GM18858 (cell line): ENCODE measurements around the gene DNAH3.
"Not testable (repeated sequence)": the region's sequence is repeated elsewhere in the genome, so short reads cannot be mapped to it uniquely, and the experiment has no call there.

Source experiments
- ATAC-seq: cut with Tn5 transposase; IDR thresholded peaks from one replicate; pipeline ENCODE4 v1.9.1; 2021; ENCODE audit not compliant: unreplicated experiment

DNAH3 gene

GRCh38 chr16:21167929-21168602 lies 17.4 kb upstream of the DNAH3 start:
- no peak for ATAC-seq

- ATAC-seq, result no peak
These were observed 16.7 kb upstream of the DNAH3 start for GRCh38 chr16:21167360-21167759.

GRCh38 chr16:21166561-21166961 lies 15.9 kb upstream of the DNAH3 start:
- ATAC-seq, result no peak

GRCh38 chr16:21164521-21165168 lies 14.0 kb upstream of the DNAH3 start:
- no peak for ATAC-seq

- ATAC-seq, result no peak
These were observed 12.9 kb upstream of the DNAH3 start for GRCh38 chr16:21163576-21163975.

GRCh38 chr16:21162661-21163151 lies 12.1 kb upstream of the DNAH3 start:
- ATAC-seq, result no peak

- no peak for ATAC-seq
These were observed 10.6 kb upstream of the DNAH3 start for GRCh38 chr16:21161211-21161610.

GRCh38 chr16:21160276-21160675 lies 9.6 kb upstream of the DNAH3 start:
- no peak for ATAC-seq

GRCh38 chr16:21159281-21159951 lies 8.8 kb upstream of the DNAH3 start:
- no peak for ATAC-seq

GRCh38 chr16:21158208-21159110 lies 7.8 kb upstream of the DNAH3 start, which contains the start of gene LDAF1:
TSS of gene LDAF1 (plus strand) at chr16:21158674. CDS start at chr16:21161183, 2,509 bp downstream.
- no peak for ATAC-seq

GRCh38 chr16:21157632-21158031 lies 7.0 kb upstream of the DNAH3 start:
- ATAC-seq, result no peak

GRCh38 chr16:21156767-21157467 lies 6.3 kb upstream of the DNAH3 start:
- ATAC-seq, result no peak

GRCh38 chr16:21156011-21156410 lies 5.4 kb upstream of the DNAH3 start:
- not testable (repeated sequence) for ATAC-seq

- ATAC-seq, result not testable (repeated sequence)
These were observed 2.6 kb upstream of the DNAH3 start for GRCh38 chr16:21153124-21153729.

- ATAC-seq, result not testable (repeated sequence)
These were observed 1.7 kb upstream of the DNAH3 start for GRCh38 chr16:21152160-21153030.

GRCh38 chr16:21145738-21146137 lies 4.9 kb downstream of the DNAH3 start:
- ATAC-seq, result no peak

GRCh38 chr16:21134053-21134452 lies 16.6 kb downstream of the DNAH3 start:
- no peak for ATAC-seq

GRCh38 chr16:21130811-21131210 lies 19.8 kb downstream of the DNAH3 start:
- no peak for ATAC-seq

- ATAC-seq, result no peak
These were observed 21.7 kb downstream of the DNAH3 start for GRCh38 chr16:21128991-21129390.
